Mucosa of gallbladder (tissue), 1 donor: Measurements from ENCODE around the gene P3R3URF. TPM values are rescaled to one million over a fixed set of nuclear protein-coding genes. Genes with fewer than 3 reads are reported as not detected.

Source experiments
- DNase-seq: peaks from one replicate; pipeline ENCODE4 v3.0.0-alpha.2; 2020; ENCODE audit warnings: low spot score
- total RNA-seq: library from RNA; stranded (reverse); gene quantifications from one replicate; pipeline ENCODE4 v1.2.1, GENCODE V29; 2021
- donor health status: DM: no; HTN: no; CAD: no.

P3R3URF gene
- total RNA-seq, 1 donor from 2014 or later: not detected

- DNase-seq: no peak
Measured at GRCh38 chr1:46193984-46194570, 17.8 kb upstream of the P3R3URF start.

GRCh38 chr1:46193285-46193684, 17.0 kb upstream of the P3R3URF start:
- DNase-seq: no peak

GRCh38 chr1:46192171-46192570, 15.9 kb upstream of the P3R3URF start:
- no peak for DNase-seq

- no peak for DNase-seq
Measured at GRCh38 chr1:46191033-46191701, 14.9 kb upstream of the P3R3URF start.

- no peak for DNase-seq
Measured at GRCh38 chr1:46190539-46190938, 14.3 kb upstream of the P3R3URF start.

GRCh38 chr1:46188295-46189030, 12.2 kb upstream of the P3R3URF start:
- no peak for DNase-seq

GRCh38 chr1:46187106-46187869, 11.0 kb upstream of the P3R3URF start:
- no peak for DNase-seq

- DNase-seq: no peak
Measured at GRCh38 chr1:46186076-46186475, 9.8 kb upstream of the P3R3URF start.

GRCh38 chr1:46184920-46185658, 8.8 kb upstream of the P3R3URF start:
- DNase-seq: no peak

GRCh38 chr1:46183926-46184557, 7.8 kb upstream of the P3R3URF start:
- no peak for DNase-seq

GRCh38 chr1:46183079-46183847, 7.0 kb upstream of the P3R3URF start:
- peak; percentile 89 for DNase-seq

GRCh38 chr1:46181343-46182260, 5.3 kb upstream of the P3R3URF start:
- no peak for DNase-seq

GRCh38 chr1:46180082-46180616, 3.9 kb upstream of the P3R3URF start:
- no peak for DNase-seq

- DNase-seq: peak; percentile 90
Measured at GRCh38 chr1:46179138-46180081, 3.1 kb upstream of the P3R3URF start.

GRCh38 chr1:46175243-46175642, 1.0 kb downstream of the P3R3URF start:
- no peak for DNase-seq

- DNase-seq: no peak
Measured at GRCh38 chr1:46174448-46175231, 1.6 kb downstream of the P3R3URF start, which contains the start of gene TSPAN1. TSS of gene TSPAN1 (plus strand) at chr1:46175087. CDS start at chr1:46181108, 6,021 bp downstream.

GRCh38 chr1:46173361-46173856, 2.9 kb downstream of the P3R3URF start:
- no peak for DNase-seq
